H9 (cell line): Measurements from ENCODE around the gene SLC38A1. TPM values are rescaled to one million over a fixed set of nuclear protein-coding genes. Genes with fewer than 3 reads are reported as not detected.

Experiments used
- DNase-seq: peaks from one replicate; pipeline ENCODE4 v3.0.0-alpha.2; 2017
- H2AFZ ChIP-seq: one replicate; pipeline ENCODE4 v1.6.1; 2013; ENCODE audit warnings: mild to moderate bottlenecking, low read length, control low read depth, moderate library complexity
- H2AK5ac ChIP-seq: 2 replicates; pipeline ENCODE4 v1.6.1; 2013; ENCODE audit warnings: low read length, control low read depth, mixed read lengths; ENCODE audit not compliant: insufficient read length
- H2BK120ac ChIP-seq: one replicate; pipeline ENCODE4 v1.6.1; 2013; ENCODE audit warnings: low read depth, mild to moderate bottlenecking, low read length, control low read depth, inconsistent platforms; ENCODE audit not compliant: poor library complexity, severe bottlenecking
- H2BK12ac ChIP-seq: 2 replicates; pipeline ENCODE4 v1.6.1; 2013; ENCODE audit warnings: low read length, control low read depth, mixed read lengths, low read depth; ENCODE audit not compliant: insufficient read length
- H2BK15ac ChIP-seq: 2 replicates; pipeline ENCODE4 v1.6.1; 2013; ENCODE audit warnings: low read depth, low read length, control low read depth
- H2BK20ac ChIP-seq: one replicate; pipeline ENCODE4 v1.6.1; 2013; ENCODE audit warnings: low read depth, mild to moderate bottlenecking, low read length, control low read depth, inconsistent platforms; ENCODE audit not compliant: poor library complexity, severe bottlenecking
- H2BK5ac ChIP-seq: 2 replicates; pipeline ENCODE4 v1.6.1; 2013; ENCODE audit warnings: low read length, control low read depth, mixed read lengths; ENCODE audit not compliant: insufficient read length
- H3K14ac ChIP-seq: 2 replicates; pipeline ENCODE4 v1.6.1; 2013; ENCODE audit warnings: low read length, control low read depth; ENCODE audit not compliant: insufficient read depth
- H3K18ac ChIP-seq: 2 replicates; pipeline ENCODE4 v1.6.1; 2013; ENCODE audit warnings: low read depth, mild to moderate bottlenecking, mixed read lengths, low read length, control low read depth; ENCODE audit not compliant: insufficient read length
- H3K23ac ChIP-seq: 2 replicates; pipeline ENCODE4 v1.6.1; 2013; ENCODE audit warnings: low read length, control low read depth, mixed read lengths, low read depth; ENCODE audit not compliant: insufficient read length
- H3K23me2 ChIP-seq: 2 replicates; pipeline ENCODE4 v1.6.1; 2013; ENCODE audit warnings: low read depth, mild to moderate bottlenecking, mixed read lengths, low read length, control low read depth; ENCODE audit not compliant: insufficient read length, poor library complexity, severe bottlenecking
- H3K27ac ChIP-seq: 2 replicates; pipeline ENCODE4 v1.5.1; 2013; ENCODE audit warnings: low read length, control low read depth, mixed read lengths, low read depth; ENCODE audit not compliant: insufficient read length
- H3K27me3 ChIP-seq: 2 replicates; pipeline ENCODE4 v1.6.1; 2013; ENCODE audit warnings: low read length, control low read depth, inconsistent platforms; ENCODE audit not compliant: insufficient read depth
- H3K4ac ChIP-seq: 2 replicates; pipeline ENCODE4 v1.6.1; 2013; ENCODE audit warnings: low read depth, mild to moderate bottlenecking, control low read depth, inconsistent platforms, low read length, moderate library complexity
- H3K4me1 ChIP-seq: 2 replicates; pipeline ENCODE4 v1.6.1; 2013; ENCODE audit warnings: low read length, control low read depth, inconsistent platforms; ENCODE audit not compliant: insufficient read depth
- H3K4me2 ChIP-seq: 2 replicates; pipeline ENCODE4 v1.6.1; 2013; ENCODE audit warnings: low read length, control low read depth, mixed read lengths; ENCODE audit not compliant: insufficient read length, insufficient read depth
- H3K56ac ChIP-seq: 2 replicates; pipeline ENCODE4 v1.6.1; 2013; ENCODE audit warnings: low read depth, mild to moderate bottlenecking, mixed read lengths, low read length, control low read depth; ENCODE audit not compliant: insufficient read length
- H3K79me1 ChIP-seq: 2 replicates; pipeline ENCODE4 v1.6.1; 2013; ENCODE audit warnings: low read depth, mild to moderate bottlenecking, moderate library complexity, low read length, control low read depth, inconsistent platforms; ENCODE audit not compliant: insufficient read depth, poor library complexity, severe bottlenecking
- H3K79me2 ChIP-seq: 2 replicates; pipeline ENCODE4 v1.6.1; 2013; ENCODE audit warnings: low read length, control low read depth, inconsistent platforms; ENCODE audit not compliant: insufficient read depth
- H3K9ac ChIP-seq: 2 replicates; pipeline ENCODE4 v1.6.1; 2013; ENCODE audit warnings: low read length, control low read depth, mixed read lengths; ENCODE audit not compliant: insufficient read length; ENCODE audit errors: extremely low read depth
- H3K9me3 ChIP-seq: one replicate; pipeline ENCODE4 v1.6.1; 2013; ENCODE audit warnings: low read depth, low read length, inconsistent platforms; ENCODE audit not compliant: control insufficient read depth
- H3T11ph ChIP-seq: one replicate; pipeline ENCODE4 v1.6.1; 2013; ENCODE audit warnings: mild to moderate bottlenecking, low read length, control low read depth, inconsistent platforms
- H4K20me1 ChIP-seq: one replicate; pipeline ENCODE4 v1.6.1; 2013; ENCODE audit not compliant: control insufficient read depth, insufficient read length, insufficient read depth
- H4K5ac ChIP-seq: 2 replicates; pipeline ENCODE4 v1.6.1; 2013; ENCODE audit warnings: low read depth, mild to moderate bottlenecking, mixed read lengths, low read length, control low read depth; ENCODE audit not compliant: insufficient read length
- H4K8ac ChIP-seq: replicated peaks from 2 replicates; pipeline ENCODE4 v1.6.1; 2013; ENCODE audit warnings: low read length, control low read depth, mixed read lengths, low read depth; ENCODE audit not compliant: insufficient read length
- H4K91ac ChIP-seq: 2 replicates; pipeline ENCODE4 v1.6.1; 2013; ENCODE audit warnings: low read depth, mild to moderate bottlenecking, moderate library complexity, mixed read lengths, low read length, control low read depth; ENCODE audit not compliant: insufficient read length
- H3K27ac Mint-ChIP-seq, 3 experiments: 2 replicates in 2 of 3; 3 replicates in 1 of 3; pipeline ENCODE4 v1.8.0; 2020 to 2021; ENCODE audit warnings: mixed read lengths in 3 of 3, mild to moderate bottlenecking in 1 of 3, moderate library complexity in 1 of 3
- H3K27me3 Mint-ChIP-seq: 2 replicates; pipeline ENCODE4 v1.8.0; 2021; ENCODE audit warnings: low read depth, mild to moderate bottlenecking, moderate library complexity, mixed read lengths
- H3K36me3 Mint-ChIP-seq, 3 experiments: 2 replicates in 2 of 3; 3 replicates in 1 of 3; pipeline ENCODE4 v1.8.0; 2020 to 2021; ENCODE audit warnings: low read depth in 3 of 3, mixed read lengths in 3 of 3; ENCODE audit not compliant: insufficient read depth in 1 of 3
- H3K4me1 Mint-ChIP-seq, 2 experiments: 2 replicates each; pipeline ENCODE4 v1.8.0; 2020; ENCODE audit warnings: mixed read lengths in 2 of 2
- H3K4me3 Mint-ChIP-seq, 2 experiments: 2 replicates in 1 of 2; 3 replicates in 1 of 2; pipeline ENCODE4 v1.8.0; 2020 to 2021; ENCODE audit warnings: mild to moderate bottlenecking in 2 of 2, mixed read lengths in 2 of 2, moderate library complexity in 1 of 2
- H3K9me3 Mint-ChIP-seq, 2 experiments: 2 replicates in 1 of 2; 3 replicates in 1 of 2; pipeline ENCODE4 v1.8.0; 2020; ENCODE audit warnings: mild to moderate bottlenecking in 2 of 2, mixed read lengths in 2 of 2, moderate library complexity in 1 of 2
- CTCF ChIP-seq: fragments of 200-600 bp; sonication (generic); conservative IDR thresholded peaks from 3 replicates; pipeline ENCODE4 v1.8.0; 2021; ENCODE audit warnings: antibody characterized with exemption, mild to moderate bottlenecking
- WGBS: extraction: QIAGEN DNeasy Blood & Tissue Kit; methylation state at CpG from one replicate; pipeline ENCODE4 v1.1.7; 2013; ENCODE audit warnings: missing lambda C conversion rate, low lambda C conversion rate, mixed read lengths; ENCODE audit not compliant: insufficient read length; ENCODE audit errors: extremely low coverage; 5-methylcytosine and 5-hydroxymethylcytosine counted together
- total RNA-seq: library from RNA; stranded (reverse); gene quantifications from 2 replicates; pipeline ENCODE4 v1.2.1, GENCODE V29; 2021

The SLC38A1 gene
- total RNA-seq, 1 experiment from 2014 or later = 216 TPM

- H3K4me2 ChIP-seq = no peak overlapping the region
- peaks cover 74 to 91% (median 90%) of the 10 kb centered on the region in 3 experiments; a peak in 6 of 7 replicates for H3K36me3 Mint-ChIP-seq
- H3K27ac Mint-ChIP-seq = no peak overlapping the region
- H2BK15ac ChIP-seq = no peak overlapping the region
- H3K27ac ChIP-seq = no peak overlapping the region
- H2AFZ ChIP-seq = no peak overlapping the region
- H2BK120ac ChIP-seq = no peak overlapping the region
- H3K9ac ChIP-seq = no peak overlapping the region
- H3K4ac ChIP-seq = no peak overlapping the region
- H3K23ac ChIP-seq = no peak overlapping the region
- H2BK5ac ChIP-seq = no peak overlapping the region
- H2BK12ac ChIP-seq = no peak overlapping the region
- H3K4me3 Mint-ChIP-seq = no peak overlapping the region
- H4K91ac ChIP-seq = no peak overlapping the region
- H3K79me1 ChIP-seq = no peaks in the 10 kb centered on the region
- peaks cover 2% of the 10 kb centered on the region; the same call in 1 of the 2 replicates for H3K79me2 ChIP-seq
- H3K4me1 Mint-ChIP-seq = peaks cover 22 to 29% of the 10 kb centered on the region in 2 experiments
- H3K14ac ChIP-seq = no peak overlapping the region
- H3K9me3 ChIP-seq = no peaks in the 10 kb centered on the region
- no peaks in the 10 kb centered on the region for H4K20me1 ChIP-seq
- no peak overlapping the region for H3T11ph ChIP-seq
- no peak overlapping the region for H4K5ac ChIP-seq
- no peaks in the 10 kb centered on the region for H3K27me3 Mint-ChIP-seq
- H2AK5ac ChIP-seq = no peak overlapping the region
- H3K56ac ChIP-seq = no peak overlapping the region
- H2BK20ac ChIP-seq = no peak overlapping the region
- no peak for TF ChIP-seq CTCF
- H4K8ac ChIP-seq = no peak overlapping the region
- no peak for DNase-seq
- H3K27me3 ChIP-seq = no peaks in the 10 kb centered on the region
- no peaks in the 10 kb centered on the region for H3K23me2 ChIP-seq
- peaks cover 4% of the 10 kb centered on the region for H3K4me1 ChIP-seq
- H3K9me3 Mint-ChIP-seq = no peaks in the 10 kb centered on the region
- WGBS = no CpG with 5 or more reads among the region's 2 CpGs
- H3K18ac ChIP-seq = no peak overlapping the region
Measured at GRCh38 chr12:46205294-46205693, 63.5 kb downstream of the SLC38A1 start.
